ENCODE results near the gene KIF17.

Gene KIF17

GRCh38 chr1:20693623-20694022, 24.2 kb downstream of the KIF17 start:
- TF ChIP-seq, protein P1, sequence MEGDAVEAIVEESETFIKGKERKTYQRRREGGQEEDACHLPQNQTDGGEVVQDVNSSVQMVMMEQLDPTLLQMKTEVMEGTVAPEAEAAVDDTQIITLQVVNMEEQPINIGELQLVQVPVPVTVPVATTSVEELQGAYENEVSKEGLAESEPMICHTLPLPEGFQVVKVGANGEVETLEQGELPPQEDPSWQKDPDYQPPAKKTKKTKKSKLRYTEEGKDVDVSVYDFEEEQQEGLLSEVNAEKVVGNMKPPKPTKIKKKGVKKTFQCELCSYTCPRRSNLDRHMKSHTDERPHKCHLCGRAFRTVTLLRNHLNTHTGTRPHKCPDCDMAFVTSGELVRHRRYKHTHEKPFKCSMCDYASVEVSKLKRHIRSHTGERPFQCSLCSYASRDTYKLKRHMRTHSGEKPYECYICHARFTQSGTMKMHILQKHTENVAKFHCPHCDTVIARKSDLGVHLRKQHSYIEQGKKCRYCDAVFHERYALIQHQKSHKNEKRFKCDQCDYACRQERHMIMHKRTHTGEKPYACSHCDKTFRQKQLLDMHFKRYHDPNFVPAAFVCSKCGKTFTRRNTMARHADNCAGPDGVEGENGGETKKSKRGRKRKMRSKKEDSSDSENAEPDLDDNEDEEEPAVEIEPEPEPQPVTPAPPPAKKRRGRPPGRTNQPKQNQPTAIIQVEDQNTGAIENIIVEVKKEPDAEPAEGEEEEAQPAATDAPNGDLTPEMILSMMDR (IDR thresholded peaks at IDR 0.05; ENCODE audit: low read depth, low read length): no peak
- DNase-seq (ENCODE audit: low read depth in 2 of 2): no peak
- H3K4me3 ChIP-seq (replicated peaks in 1 of 2; ENCODE audit: low read depth in 2 of 2, low read length in 2 of 2): no peak overlapping the region

DNA sequence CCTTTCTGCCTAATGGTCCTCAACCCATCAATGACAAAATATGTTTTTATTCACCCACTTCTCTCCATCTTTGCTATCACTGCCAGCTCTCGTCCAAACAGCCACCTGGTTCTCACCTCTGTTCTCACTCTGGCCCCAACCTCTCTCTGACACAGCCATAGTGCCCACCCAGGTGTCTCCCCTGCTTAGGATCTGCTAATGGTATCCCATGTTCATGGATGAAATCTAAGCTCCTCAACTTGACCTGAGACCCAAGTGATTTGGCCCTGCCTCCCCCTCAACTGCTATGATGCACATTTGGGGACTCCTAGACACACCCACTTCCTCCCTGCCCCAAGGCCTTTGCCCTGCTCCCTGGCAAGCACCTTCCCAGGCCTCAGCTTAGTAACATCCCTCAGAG, 25.9 kb downstream of the KIF17 start:
- no peak for DNase-seq (ENCODE audit: low read depth in 2 of 2)
- TF ChIP-seq, protein P1 (IDR thresholded peaks at IDR 0.05; ENCODE audit: low read depth, low read length): no peak

DNA sequence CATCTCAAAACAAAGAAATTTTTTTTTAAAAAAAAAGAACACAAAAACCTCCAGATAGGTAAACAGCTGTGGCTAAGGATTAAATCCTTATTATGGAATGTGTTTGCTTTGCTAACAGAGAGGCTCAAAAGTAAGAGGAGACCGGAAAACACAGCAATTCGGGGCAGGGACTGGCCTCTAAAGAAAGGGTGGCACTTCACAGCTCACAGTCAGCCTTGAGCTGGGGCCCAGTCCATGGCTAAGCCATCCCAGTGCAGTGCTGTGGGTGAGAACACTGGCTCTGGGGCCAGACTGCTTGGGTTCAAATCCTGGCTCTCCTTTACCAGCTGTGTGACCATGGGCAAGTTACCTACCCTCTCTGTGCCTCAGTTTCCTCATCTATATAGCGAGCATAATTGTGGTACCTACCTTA, 28.2 kb downstream of the KIF17 start:
- no peak overlapping the region for H3K4me3 ChIP-seq (replicated peaks in 1 of 2; ENCODE audit: low read depth in 2 of 2, low read length in 2 of 2)
- DNase-seq (ENCODE audit: low read depth in 2 of 2): no peak
- TF ChIP-seq, protein P1 (IDR thresholded peaks at IDR 0.05; ENCODE audit: low read depth, low read length): no peak

More for the DNA sequence above, 25.9 kb downstream of the KIF17 start:
- no peak overlapping the region for H3K4me3 ChIP-seq (replicated peaks in 1 of 2; ENCODE audit: low read depth in 2 of 2, low read length in 2 of 2)

DNA sequence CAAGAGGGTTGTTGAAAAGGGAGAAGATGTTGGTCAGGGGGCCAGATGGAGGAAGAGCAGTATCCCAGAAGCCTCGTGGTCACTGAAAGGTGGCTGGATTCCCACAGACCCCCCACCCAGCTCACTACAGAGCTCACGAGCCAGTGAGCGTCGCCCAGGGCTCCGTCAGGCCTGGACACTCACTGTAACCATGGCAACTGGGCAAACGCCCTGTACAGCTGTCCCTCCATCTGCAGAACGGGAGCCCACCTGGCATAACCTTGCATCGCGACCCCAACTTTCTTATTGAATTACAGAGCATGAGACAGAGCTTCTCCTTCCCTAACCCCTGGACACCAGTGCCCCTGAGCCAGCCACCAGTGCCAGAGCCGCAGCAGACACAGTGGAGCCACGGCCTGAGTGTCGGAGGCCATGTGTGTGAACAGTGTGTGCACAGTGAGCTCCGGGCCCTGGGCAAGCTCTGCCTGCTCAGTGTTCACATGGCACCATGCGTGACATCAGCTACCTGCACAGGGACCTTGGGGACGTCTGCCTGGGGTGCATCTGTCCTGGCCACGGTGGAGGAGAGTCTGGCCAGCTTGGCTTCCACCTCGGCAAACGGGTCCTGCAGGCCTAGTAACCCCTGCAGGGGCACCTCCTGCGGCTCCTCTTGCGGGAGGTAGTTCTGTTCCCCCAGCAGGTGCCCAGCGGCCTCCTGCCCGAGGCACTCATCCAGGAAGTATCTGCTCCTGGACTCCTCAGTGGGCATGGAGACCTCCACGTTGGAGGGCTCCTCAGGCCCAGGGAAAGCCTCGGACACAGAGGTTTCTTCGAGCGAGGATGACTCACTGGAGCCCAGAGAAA, 30.7 kb downstream of the KIF17 start:
- DNase-seq (ENCODE audit: low read depth in 2 of 2): no peak
- H3K4me3 ChIP-seq (replicated peaks in 1 of 2; ENCODE audit: low read depth in 2 of 2, low read length in 2 of 2): no peak overlapping the region
- TF ChIP-seq, protein P1 (IDR thresholded peaks at IDR 0.05; ENCODE audit: low read depth, low read length): no peak

- H3K4me3 ChIP-seq (replicated peaks in 1 of 2; ENCODE audit: low read depth in 2 of 2, low read length in 2 of 2): no peak overlapping the region
Observed at GRCh38 chr1:20685741-20686140, 32.1 kb downstream of the KIF17 start.

GRCh38 chr1:20685099-20685662, 32.6 kb downstream of the KIF17 start:
- no peak overlapping the region for H3K4me3 ChIP-seq (replicated peaks in 1 of 2; ENCODE audit: low read depth in 2 of 2, low read length in 2 of 2)
- DNase-seq (ENCODE audit: low read depth in 2 of 2): no peak
- TF ChIP-seq, protein P1 (IDR thresholded peaks at IDR 0.05; ENCODE audit: low read depth, low read length): no peak

More at GRCh38 chr1:20685741-20686140, 32.1 kb downstream of the KIF17 start:
- TF ChIP-seq, protein P1 (IDR thresholded peaks at IDR 0.05; ENCODE audit: low read depth, low read length): no peak
- DNase-seq (ENCODE audit: low read depth in 2 of 2): no peak
